Ishikawa (cell line): ENCODE results near the gene GPLD1.

ENCODE experiments used
- CEBPB ChIP-seq: IDR thresholded peaks from 2 replicates; pipeline ENCODE4 v1.6.1; 2012
- CREB1 ChIP-seq: IDR thresholded peaks from 2 replicates; pipeline ENCODE4 v1.6.1; 2012; ENCODE audit warnings: low read depth
- EGR1 ChIP-seq: IDR thresholded peaks from 2 replicates; pipeline ENCODE4 v1.6.1; 2012
- EP300 ChIP-seq: IDR thresholded peaks from 2 replicates; pipeline ENCODE4 v1.6.1; 2012; ENCODE audit warnings: borderline replicate concordance
- FOXM1 ChIP-seq: IDR thresholded peaks from 2 replicates; pipeline ENCODE4 v1.6.1; 2012; ENCODE audit warnings: low read depth, borderline replicate concordance
- NFIC ChIP-seq: IDR thresholded peaks from 2 replicates; pipeline ENCODE4 v1.6.1; 2012
- RAD21 ChIP-seq: IDR thresholded peaks from 2 replicates; pipeline ENCODE4 v1.6.1; 2012; ENCODE audit warnings: low read depth
- TAF1 ChIP-seq: IDR thresholded peaks from 2 replicates; pipeline ENCODE4 v1.6.1; 2012; ENCODE audit warnings: low read depth, mild to moderate bottlenecking
- TCF12 ChIP-seq: IDR thresholded peaks from 2 replicates; pipeline ENCODE4 v1.6.1; 2012; ENCODE audit warnings: low read depth
- TEAD4 ChIP-seq: IDR thresholded peaks from 2 replicates; pipeline ENCODE4 v1.6.1; 2012
- YY1 ChIP-seq: IDR thresholded peaks from 2 replicates; pipeline ENCODE4 v1.6.1; 2012; ENCODE audit warnings: low read depth
- ZBTB7A ChIP-seq: IDR thresholded peaks from 2 replicates; pipeline ENCODE4 v1.6.1; 2012; ENCODE audit warnings: low read depth
- TF ChIP-seq, protein P1 (sequence below): IDR thresholded peaks from 2 replicates; pipeline ENCODE4 v1.6.1; 2012; ENCODE audit warnings: low read depth, mild to moderate bottlenecking
- TF ChIP-seq, protein P2 (sequence below): IDR thresholded peaks from 2 replicates; pipeline ENCODE4 v1.6.1; 2012
- TF ChIP-seq, protein P3 (sequence below): IDR thresholded peaks from 2 replicates; pipeline ENCODE4 v1.6.1; 2012

GPLD1 gene

DNA sequence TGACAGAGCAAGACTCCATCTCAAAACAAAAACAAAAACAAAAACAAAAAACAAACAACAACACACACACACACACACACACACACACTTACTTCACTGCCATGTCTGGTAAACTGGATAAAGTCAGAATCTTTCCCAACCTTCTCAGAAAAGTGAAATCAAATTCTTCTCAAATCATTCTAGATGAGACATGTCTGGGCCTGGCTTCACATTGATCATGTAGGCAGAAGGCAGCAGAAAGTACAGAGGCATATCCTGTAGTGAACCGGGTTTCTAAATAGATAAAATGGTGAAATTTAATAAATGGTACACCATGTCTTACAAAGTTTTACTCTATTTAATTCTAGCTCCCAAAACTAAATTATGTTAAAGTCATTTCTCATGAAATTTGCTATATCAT lies 101.6 kb downstream of the GPLD1 start:
- TF ChIP-seq CREB1 (no peak), EP300 (no peak), YY1 (no peak), TCF12 (no peak), RAD21 (no peak), ZBTB7A (no peak), TEAD4 (no peak), EGR1 (no peak), NFIC (no peak), CEBPB (no peak), TAF1 (no peak), FOXM1 (no peak)
- TF ChIP-seq, protein P1, sequence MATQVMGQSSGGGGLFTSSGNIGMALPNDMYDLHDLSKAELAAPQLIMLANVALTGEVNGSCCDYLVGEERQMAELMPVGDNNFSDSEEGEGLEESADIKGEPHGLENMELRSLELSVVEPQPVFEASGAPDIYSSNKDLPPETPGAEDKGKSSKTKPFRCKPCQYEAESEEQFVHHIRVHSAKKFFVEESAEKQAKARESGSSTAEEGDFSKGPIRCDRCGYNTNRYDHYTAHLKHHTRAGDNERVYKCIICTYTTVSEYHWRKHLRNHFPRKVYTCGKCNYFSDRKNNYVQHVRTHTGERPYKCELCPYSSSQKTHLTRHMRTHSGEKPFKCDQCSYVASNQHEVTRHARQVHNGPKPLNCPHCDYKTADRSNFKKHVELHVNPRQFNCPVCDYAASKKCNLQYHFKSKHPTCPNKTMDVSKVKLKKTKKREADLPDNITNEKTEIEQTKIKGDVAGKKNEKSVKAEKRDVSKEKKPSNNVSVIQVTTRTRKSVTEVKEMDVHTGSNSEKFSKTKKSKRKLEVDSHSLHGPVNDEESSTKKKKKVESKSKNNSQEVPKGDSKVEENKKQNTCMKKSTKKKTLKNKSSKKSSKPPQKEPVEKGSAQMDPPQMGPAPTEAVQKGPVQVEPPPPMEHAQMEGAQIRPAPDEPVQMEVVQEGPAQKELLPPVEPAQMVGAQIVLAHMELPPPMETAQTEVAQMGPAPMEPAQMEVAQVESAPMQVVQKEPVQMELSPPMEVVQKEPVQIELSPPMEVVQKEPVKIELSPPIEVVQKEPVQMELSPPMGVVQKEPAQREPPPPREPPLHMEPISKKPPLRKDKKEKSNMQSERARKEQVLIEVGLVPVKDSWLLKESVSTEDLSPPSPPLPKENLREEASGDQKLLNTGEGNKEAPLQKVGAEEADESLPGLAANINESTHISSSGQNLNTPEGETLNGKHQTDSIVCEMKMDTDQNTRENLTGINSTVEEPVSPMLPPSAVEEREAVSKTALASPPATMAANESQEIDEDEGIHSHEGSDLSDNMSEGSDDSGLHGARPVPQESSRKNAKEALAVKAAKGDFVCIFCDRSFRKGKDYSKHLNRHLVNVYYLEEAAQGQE = no peak
- TF ChIP-seq, protein P2, sequence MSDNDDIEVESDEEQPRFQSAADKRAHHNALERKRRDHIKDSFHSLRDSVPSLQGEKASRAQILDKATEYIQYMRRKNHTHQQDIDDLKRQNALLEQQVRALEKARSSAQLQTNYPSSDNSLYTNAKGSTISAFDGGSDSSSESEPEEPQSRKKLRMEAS = no peak
- TF ChIP-seq, protein P3, sequence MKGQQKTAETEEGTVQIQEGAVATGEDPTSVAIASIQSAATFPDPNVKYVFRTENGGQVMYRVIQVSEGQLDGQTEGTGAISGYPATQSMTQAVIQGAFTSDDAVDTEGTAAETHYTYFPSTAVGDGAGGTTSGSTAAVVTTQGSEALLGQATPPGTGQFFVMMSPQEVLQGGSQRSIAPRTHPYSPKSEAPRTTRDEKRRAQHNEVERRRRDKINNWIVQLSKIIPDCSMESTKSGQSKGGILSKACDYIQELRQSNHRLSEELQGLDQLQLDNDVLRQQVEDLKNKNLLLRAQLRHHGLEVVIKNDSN = no peak

DNA sequence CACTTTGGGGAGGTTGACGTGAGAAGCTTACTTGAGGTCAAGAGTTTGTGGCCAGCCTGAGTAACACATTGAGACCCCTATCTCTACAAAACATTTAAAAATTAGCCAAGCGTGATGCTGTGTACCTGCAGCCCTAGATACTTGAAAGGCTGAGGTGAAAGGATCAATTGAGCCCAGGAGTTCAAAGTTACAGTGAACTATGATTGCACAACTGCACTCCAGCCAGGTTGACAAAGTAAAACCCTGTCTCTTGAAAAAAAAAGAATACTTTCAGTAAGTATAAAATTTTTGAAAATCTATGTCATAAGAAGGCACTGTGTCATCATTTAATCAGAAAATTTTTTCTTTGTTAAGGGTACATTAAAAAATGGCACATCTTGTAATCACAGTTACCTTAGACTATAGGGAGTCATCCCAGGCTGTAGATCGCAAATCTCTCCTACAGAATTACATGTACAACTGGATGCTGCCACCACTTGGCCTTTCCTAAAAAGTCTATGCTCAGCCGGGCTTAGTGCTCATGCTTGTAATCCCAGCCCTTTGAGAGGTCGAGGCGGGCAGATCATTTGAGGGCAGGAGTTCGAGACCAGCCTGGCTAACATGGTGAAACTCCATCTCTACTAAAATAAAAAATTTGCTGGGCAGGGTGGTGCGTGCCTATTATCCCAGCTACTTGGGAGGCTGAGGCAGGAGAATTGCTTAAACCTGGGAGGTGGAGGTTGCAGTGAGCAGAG lies 103.7 kb downstream of the GPLD1 start:
- TF ChIP-seq RAD21 = peak; percentile 25; the same call in 1 of the 2 replicates
- TF ChIP-seq FOXM1 = no peak

DNA sequence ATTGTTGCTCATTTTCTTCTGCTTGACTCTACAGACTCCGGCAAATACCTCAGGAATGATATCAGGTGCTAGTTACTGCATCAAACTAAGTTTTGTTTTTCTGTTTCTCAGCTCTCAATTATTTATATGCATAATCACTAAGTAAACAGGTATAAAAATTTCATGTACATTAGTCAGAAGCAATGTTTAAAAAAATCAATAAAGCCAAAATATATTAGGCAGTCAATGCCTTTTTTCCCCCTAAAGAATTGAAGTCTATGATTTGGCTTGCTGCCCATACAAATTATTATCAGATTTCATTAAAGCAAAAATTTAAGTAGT lies 107.2 kb downstream of the GPLD1 start:
- no peak for TF ChIP-seq EGR1
- TF ChIP-seq TEAD4 = no peak
- no peak for TF ChIP-seq RAD21
- no peak for TF ChIP-seq ZBTB7A
- TF ChIP-seq, protein P3 = no peak
- no peak for TF ChIP-seq EP300
- TF ChIP-seq, protein P1 = no peak
- no peak for TF ChIP-seq FOXM1
- TF ChIP-seq CEBPB = no peak
- no peak for TF ChIP-seq YY1
- TF ChIP-seq, protein P2 = no peak
- TF ChIP-seq TAF1 = no peak
- no peak for TF ChIP-seq NFIC
- no peak for TF ChIP-seq TCF12
- no peak for TF ChIP-seq CREB1

DNA sequence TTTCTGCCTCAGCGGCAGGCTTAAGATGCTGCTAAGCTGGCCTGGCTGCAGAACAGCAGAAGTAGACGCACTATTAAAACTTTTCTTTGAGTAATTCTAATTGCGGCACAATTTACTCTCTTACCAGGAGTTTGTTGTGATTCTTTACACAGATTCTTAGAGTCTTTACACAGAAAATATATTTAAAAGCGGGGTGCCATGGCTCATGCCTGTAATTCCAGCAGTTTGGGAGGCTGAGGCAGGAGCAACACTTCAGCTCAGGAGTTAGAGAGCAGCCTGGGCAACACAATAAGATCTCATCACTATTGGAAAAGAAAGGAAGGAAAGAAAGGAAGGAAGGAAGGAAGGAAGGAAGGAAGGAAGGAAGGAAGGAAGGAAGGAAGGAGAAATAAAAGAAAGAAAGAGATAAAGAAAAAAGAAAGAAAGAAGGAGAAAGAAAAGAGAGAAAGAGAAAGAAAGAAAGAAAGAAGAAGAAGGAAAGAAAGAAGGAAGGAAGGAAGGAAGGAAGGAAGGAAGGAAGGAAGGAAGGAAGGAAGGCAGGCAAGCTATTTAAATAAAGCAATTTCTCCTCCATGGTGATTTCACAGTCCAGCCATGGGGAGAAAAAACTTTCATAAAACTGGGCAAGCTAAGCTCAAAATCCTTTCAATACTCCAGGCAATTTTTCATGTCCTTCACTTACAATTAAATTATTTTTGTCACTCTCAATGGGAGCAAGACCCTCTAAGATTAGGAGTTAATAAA lies 107.7 kb downstream of the GPLD1 start:
- no peak for TF ChIP-seq ZBTB7A
- TF ChIP-seq, protein P2 = no peak
- no peak for TF ChIP-seq FOXM1
- no peak for TF ChIP-seq EP300
- TF ChIP-seq, protein P3 = no peak
- TF ChIP-seq RAD21 = no peak
- TF ChIP-seq TCF12 = no peak
- TF ChIP-seq EGR1 = no peak
- TF ChIP-seq, protein P1 = no peak
- TF ChIP-seq YY1 = no peak
- no peak for TF ChIP-seq CEBPB
